Stimulated activated CD8-positive, alpha-beta memory T cell treated with anti-CD3 and anti-CD28 coated beads, Interleukin-4, amount 100 ng/mL, for 48 hours (primary cell): ENCODE results near the gene MKLN1.

Source experiments
- DNase-seq: peaks from one replicate; pipeline ENCODE4 v3.0.0-alpha.2; 2020

Gene MKLN1

DNA sequence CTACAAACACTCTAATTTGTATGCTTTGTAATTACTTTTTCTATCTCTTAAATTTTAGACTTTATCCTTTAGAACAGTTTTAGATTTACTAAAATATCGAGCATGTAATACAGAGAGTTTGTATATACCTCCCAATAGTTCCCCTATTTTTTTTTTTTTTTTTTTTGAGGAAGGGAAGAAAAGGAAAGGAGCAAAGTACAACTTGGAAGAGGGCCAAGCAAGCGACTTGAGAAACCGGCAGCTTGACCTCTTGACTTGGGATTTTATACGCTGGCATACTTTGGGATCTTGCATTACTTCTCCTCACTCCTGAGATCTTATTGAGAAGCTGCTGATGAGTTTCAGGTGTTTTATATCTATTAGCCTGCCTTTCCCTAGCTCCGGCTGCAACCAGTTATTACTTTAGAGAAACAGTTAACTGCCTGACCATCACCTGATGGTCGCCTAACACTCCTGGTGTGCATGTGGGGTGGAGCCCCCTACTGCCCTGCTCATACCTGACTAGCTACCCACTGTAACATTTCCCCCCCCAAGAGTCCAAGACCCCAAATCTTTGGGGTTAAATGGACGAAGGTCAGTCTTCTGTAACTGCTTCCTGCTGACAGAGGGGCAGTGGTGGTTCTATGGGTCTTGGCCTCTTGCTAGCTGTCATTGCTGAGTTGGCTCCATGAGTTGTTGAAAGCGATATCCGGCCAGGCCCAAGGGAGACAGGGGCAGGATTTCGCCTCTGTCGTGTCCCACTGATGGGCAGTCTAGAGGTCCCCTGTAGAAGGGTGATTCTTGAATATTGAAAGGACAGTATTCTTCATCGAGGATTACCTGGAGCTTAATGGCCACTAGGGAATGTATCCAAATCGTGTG, 28.5 kb downstream of the MKLN1 start:
- no peak for DNase-seq

DNA sequence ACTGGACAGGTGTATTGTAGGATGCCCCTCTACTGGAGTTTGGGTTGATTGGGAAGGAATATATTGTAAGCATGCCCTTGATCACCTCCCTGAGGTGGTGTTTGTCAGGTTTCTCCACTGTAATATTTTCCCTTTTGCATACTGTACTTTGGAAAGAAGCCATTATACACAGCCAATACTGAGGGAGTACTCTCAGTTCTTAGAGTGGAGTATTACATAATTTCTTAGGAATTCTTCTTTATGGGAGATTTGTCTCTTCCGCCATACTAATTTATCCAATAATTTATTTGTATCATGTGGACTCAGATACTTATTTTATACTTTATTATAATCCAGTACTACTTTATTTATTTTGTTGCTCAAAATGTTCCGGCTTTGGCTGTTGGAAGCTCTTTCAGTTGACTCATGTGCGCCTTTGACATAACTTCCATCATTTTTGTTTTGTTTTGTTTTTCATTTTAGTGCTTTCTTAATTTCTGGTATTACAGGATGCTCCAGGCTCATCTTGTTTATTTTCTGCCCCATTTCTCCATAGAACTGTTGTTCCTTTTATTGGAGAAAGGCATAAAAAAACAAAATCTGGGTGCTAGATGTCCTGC, 29.7 kb downstream of the MKLN1 start:
- no peak for DNase-seq

DNA sequence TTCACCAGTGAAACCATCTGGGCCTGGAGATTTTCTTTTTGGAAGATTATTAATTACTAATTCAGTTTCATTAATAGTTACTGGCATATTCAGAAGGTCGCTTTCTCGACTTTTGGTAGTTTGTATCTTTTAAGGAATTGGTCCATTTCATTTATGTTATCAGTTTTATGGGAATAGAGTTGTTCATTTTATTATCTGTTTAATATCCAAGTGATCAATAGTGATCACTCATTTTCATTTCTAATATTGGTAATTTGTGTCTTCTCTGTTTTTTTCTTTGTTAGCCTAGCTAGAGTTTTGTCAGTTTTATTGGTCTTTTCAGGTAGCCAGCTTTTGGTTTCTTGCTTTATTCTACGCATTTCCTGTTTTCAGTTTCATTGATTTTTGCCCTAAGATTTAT, 31.0 kb downstream of the MKLN1 start:
- no peak for DNase-seq

DNA sequence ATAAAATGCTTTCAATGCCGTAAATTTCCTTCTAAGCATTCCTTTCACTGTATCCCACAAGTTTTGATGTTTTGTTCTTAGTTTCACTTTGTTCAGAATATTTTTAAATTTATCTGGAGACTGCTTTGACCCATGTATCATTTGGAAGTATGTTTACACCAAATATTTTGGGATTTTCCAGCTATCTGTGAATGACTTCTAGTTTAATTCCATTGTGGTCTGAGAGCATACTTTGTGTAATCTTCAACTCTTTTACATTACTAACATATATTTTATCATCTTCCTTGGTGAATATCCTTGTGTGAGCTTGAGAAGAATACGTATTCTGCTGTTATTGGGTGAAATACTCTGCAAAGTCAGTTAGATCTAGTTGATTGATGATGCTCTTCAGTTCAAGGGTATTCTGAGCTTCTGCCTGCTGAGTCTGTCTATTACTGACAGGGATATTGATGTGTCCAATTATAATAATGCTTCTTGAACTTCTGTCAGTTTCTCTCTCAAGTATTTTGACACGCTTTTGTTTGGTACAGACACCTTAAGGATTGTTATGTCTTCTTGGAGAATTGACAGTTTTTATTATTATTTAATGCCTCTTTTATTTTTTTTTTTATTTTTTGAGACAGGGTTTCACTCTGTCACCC, 31.6 kb downstream of the MKLN1 start:
- DNase-seq = no peak

DNA sequence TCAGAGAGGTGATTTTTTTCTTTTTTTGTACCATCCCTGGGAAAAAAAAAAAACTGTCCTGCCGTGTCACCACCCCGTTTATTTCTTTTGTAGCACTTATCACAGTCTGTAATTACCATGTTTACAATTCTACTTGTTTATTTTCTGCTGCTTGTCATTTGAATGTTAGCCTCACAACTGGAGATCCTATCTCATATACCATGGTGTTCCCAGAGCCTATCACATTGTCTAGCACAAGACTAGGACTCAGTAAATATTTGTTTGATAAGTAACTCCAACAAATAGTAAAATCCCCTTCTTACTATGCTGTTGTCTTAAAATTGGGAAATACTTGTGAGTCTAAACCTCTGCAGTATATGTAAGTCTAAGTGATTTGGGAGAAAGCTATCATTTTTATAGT, 36.0 kb downstream of the MKLN1 start:
- DNase-seq = no peak

DNA sequence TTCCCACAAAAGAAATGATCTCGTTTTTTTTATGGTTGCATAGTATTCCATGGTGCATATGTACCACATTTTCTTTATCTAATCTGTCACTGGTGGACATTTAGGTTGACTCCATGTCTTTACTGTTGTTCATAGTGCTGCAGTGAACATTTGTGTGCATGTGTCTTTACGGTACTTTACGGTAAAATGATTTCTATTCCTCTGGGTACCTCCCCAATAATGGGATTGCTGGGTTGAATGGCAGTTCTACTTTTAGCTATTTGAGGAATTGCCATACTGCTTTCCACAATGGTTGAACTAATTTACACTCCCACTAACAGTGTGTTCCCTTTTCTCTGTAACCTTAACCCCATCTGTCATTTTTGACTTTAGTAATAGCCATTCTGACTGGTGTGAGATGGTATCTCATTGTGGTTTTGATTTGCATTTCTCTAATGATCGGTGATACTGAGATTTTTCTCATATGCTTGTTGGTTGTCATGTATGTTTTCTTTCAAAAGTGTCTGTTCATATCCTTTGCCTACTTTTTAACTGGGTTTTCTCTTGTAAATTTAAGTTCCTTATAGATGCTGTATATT, 37.2 kb downstream of the MKLN1 start:
- no peak for DNase-seq

DNA sequence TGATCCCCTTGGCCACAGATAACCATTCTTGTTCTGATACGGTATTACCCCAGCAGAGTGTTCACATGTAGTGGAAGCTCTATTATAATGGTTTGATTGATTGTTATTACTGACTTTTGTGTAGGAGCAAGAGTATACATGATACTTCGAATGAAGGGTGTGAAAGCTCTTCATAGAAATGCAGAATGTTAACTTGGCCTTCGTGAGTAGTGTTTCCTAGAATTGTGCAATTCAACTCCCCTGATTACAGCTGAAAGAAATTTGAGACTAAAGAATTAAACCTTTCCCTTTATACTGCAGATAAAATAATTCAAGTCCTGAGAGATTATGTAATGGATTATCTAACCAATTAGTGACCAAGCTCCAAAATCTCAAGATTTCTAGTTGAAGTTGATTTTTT, 38.2 kb downstream of the MKLN1 start:
- no peak for DNase-seq

DNA sequence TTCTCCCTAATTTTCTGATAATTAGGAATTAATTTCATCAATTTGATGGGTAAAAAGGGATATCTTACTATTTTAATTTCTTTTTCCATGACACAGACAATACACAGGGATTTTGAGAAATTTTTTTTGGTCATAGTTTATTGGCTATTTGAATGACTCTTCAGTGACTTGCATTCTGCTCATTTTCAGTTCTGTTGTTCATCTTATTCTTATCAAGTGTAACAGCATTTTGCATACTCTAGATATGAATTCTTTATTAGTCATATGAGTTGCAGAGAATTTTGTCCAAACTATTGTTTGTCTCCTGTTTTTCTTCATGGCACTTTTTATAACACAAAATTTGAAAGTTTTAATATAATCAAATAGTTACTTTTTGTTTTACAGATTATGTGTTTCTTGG, 41.7 kb downstream of the MKLN1 start:
- DNase-seq = no peak

DNA sequence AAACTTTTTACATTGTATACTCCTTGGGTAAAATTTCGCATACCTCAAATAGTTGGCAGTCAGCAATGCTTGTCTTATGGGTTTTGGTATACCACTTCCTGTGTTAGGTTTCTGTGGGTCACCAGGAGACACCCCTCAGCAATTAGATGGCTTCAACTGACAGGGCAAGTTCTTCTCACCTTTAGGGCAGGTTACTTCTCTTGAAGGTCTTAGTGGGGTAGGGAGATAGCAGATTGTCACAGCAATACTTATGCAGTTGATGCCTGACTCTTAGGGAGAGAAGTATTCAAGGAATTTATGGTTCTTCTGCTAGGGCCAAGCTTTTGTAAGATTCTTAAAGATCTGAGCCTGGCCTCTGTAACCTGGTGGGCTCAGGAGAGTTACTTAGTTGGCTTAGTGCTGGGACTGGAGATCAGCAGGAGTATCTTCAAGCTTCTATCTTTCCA, 42.9 kb downstream of the MKLN1 start:
- no peak for DNase-seq

DNA sequence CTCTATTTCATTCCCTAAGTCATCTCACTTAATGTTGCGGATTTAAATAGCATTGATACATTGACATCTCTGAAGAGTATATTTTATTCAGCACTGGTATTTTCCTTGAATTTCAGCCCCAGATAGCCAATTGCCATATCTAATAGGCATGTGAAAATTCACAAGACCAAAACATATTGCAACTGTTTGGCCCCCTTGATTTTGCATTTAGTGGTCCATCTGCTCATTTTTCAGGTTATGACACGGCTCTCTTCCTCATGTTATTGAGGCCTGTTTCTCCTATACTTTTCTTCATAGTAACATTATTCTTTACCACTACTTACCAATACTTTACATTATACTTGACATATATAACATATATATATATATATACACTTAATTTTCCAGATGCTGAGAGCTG, 43.7 kb downstream of the MKLN1 start:
- no peak for DNase-seq

DNA sequence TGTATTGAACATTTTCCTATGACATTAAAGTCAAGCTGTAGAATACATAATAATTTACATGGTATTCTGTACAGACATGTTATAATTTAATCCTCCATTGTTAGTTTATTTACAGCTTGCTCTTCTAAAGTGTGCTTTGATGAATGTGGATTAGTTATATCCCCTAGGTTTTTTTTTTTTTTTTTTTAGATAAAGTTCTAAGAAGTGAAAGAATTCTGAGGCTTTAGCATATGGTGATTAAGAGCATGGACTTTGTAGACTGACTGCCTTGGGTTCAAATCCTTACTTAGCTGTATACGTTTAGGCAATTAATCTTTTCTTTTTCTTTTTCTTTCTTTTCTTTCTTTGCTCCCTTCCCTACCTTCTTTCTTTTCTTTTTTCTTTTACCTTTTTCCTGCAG, 44.9 kb downstream of the MKLN1 start:
- DNase-seq = no peak

DNA sequence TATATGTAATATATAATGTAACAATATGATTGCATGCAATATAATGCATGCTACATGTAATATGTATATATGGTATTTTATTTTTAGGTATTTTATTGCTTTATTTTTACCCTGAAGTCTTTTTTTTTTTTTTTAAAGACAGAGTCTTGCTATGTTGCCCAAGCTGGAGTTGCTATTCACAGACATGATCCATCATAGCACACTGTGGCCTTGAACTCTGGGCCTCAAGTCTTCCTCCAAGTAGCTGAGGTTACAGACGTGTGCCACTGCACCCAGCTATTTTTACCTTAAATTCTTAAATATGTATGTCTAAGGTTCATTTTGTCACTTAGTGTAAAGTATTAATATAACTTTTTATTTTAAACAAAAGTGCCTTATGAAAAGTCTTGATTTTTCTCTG, 47.1 kb downstream of the MKLN1 start:
- no peak for DNase-seq

DNA sequence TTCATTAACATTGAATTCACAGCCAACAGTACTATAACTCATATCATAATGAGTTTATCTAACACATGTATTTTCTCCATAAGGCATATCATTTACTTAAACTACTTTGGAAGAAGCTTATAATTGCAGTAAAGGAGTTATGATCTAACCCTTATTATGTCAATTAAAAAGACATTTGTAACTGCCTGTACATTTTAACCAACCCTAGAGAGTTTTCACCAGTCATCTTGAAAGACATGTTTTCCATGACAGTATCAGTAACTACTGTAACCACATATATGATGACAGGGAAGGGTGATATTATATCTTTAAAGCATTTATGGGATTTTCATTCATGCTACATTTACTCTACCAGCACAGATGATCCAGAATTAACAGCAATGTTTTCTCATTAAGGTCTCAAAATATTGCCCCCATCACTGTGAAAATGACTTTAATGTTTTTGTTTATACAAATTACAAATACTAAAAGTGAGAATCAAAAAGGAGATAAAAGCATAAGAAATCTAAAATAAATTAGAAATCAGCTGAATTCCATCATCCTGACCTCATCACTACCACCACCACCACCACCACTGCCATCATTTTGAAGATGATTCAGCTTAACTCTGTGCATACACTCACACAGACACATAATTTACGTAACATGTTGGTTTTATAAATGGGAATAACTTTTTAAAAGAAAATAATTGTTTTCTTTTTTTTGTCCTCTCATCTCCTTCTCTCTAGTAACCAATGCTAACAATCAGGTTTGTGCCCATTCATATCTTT, 53.6 kb downstream of the MKLN1 start:
- no peak for DNase-seq

DNA sequence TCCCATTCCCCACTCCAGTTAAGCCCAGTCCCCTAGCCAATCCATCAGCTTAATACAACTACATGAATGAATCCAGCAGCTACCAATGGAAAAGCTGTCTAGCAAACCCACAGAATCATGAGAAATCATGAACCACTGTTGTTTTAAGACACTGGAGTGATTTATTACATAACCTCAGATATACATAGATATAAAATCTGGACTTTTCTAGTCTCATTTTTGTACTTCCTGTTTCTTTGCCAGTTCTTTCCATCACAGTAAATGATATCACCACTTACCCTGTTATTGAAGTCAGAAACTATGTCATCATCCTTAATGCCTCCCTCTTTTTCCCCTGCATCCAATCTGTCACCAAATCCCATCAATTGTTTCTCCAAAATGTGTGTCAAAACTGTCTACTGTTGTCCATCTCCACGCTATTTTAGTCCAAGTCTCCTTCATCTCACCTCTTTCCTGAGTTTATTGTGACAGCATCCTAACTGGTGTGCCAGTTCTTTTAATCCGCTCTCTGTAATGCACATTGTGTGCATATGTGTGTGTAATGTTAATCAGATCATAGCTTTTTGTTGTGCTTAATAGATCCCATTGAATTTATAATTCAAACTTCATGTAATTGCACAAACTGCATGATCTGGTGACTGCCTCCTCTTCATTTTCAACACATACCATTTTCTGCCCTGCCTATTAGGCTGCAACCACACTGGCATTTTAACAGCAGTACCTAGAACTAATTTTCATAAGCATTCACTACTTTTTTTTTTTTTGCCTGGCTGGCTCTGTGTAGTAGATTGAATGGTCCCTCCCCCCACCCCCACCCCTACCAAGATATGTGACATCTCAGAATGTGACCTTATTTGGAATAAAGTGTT, 56.0 kb downstream of the MKLN1 start:
- DNase-seq = no peak

DNA sequence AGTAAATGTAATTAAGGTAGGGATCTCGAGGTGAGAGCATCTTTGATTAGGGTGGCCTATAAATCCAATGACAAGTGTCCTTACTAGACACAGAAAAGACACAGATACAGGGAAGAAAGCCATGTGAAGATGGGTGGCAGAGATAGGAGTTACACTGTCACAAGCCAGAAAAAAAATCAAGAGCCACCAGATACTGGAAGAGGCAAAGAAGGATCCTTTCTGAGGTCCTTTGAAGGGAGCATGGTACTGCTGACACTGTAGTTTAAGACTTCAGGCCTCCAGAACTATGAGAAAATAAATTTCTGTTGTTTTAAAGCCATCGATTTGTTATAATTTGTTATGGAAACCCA, 56.6 kb downstream of the MKLN1 start:
- no peak for DNase-seq

DNA sequence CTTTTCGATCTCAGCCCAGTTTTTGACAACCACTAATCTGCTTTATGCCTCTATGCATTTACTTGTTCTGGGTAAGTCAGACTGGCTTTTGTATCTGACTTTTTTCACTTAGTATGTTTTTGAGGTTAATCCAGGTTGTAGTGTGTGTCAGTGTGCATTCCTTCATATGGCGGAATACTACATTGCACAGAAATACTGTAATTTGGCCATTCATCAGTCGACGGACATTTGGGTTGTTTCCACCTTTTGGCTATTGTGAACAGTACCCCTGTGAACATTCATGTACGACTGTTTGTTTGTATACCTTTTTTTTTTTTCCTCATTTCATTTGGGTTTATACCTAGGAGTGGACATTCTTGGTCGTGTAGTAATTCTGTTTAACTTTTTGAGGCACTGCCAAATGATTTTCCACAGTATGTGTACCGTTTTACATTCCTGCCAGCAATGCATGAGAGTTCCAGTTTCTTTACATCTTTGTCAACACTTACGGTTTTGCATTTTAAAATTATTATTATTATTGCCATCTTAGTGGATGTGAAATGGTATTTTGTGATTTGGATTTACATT, 57.4 kb downstream of the MKLN1 start:
- DNase-seq = no peak

DNA sequence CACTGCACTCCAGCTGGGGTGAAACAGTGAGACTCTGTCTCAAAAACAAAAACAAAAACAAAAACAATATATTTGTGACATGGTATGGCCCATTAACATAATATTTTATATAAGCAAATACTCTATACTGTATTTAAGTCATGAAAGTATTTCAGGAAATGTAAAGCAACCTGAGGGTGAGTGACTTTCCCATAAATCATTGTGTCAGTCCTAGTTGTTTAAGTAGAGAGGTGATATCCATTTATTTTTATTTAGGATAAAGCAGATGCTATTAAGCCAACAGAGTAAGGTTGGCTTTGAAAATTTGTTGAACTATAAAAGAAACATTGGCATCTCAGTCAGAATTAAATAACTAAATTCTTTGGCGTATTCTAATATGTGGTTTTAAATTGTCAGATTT, 60.5 kb downstream of the MKLN1 start:
- DNase-seq = no peak

DNA sequence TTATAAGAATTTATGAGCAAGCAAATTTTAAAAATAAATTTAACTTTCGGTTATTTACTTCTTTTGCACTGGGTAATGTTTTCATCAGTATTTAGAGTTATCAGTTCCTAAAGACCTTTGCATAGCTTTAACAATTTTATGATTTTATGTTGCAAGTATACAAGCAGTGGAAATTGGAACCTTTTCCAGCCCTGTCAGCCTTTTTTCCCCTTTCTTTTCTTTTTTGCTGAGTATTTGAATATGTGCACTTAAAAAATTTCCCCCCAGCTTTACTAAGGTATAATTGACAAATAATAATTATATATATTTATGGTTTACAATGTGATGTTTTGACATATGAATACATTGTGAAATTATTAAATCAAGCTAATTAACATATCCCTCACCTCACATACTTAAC, 62.6 kb downstream of the MKLN1 start:
- DNase-seq = no peak

DNA sequence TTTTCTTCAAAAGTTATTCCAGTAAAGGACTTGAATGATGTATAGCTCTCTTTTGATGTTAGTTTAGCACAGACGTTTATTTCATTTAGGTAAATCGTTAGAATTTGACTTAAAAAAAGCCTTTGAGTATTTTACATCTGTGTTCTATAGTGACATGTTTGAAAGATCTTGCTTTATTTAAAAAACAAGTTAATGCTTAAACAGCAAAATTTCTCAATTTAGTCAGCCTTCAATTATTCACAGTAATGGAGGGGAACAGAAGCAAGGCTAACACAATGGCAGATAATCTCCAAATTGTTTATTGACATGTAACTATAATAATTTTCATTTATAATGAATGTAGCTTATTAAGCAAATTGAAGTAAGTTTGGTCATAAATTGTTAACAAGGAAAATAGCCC, 63.5 kb downstream of the MKLN1 start:
- no peak for DNase-seq

DNA sequence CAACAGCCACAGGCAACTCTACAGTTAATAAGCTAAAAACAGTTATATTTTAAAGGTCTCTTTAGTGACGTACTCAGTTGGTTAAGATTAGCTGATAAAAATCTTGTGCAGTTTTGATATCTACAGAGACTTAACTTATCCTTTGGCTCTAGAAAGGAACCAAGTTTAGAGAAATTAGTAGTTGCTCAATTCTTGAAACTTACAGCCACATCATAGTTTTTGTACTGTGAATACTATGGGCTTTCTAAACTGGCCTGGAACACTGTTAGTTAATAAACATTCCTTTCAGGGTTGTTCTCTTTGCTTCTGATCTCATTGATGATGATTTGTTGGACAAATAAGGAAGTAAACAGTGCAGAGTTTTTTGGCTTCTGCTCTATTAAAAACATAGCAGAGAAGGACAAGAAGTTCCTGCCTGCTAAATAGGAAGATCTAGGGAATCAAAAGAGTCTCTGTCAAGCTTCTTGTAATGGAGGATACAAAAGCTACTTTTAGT, 73.1 kb downstream of the MKLN1 start:
- no peak for DNase-seq

DNA sequence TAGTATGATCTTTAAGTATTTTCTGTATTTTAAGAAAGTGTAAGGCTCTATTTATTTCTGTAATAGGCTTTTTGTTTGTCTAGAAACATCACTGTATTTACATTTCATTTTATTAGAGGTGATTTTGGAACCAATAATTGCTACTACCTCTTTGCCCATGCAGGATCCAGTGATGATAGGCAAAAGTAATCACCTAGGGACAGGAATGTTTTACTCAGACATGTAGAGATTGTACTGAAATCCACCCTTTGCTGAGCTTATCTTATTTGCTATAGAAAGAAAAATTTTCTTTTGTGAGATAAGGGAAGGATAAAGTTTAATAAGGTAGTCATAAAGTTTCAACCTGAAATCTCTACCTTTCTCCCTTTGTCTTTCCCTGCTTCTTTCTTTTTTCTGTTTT, 73.5 kb downstream of the MKLN1 start:
- no peak for DNase-seq

DNA sequence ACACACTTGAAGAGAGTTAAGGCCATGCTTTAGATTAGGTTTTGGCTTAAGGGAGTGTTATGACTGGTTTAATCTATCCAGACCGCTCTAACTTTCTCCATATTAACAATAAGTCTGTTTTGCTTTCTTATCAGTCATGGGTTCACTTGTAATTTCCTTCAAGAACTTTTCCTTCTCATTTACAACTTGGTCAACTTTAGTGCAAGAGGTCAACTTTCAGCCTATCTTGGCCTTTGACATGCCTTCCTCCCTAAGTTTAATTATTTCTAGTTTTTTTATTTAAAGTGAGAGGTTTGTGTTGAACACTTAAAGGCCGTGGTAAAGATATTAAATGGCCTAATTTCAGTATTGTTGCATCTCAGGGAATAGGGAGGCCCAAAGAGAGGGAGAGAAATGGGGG, 75.6 kb downstream of the MKLN1 start:
- DNase-seq = no peak
